T-cell (primary cell): ENCODE results near the gene TRPM3. TPM values are rescaled to one million over a fixed set of nuclear protein-coding genes. Genes with fewer than 3 reads are reported as not detected.

Experiments used
- ATAC-seq, 4 experiments: fragments of 200-7000 bp in 3 of 4; fragments of 150-1000 bp in 1 of 4; cut with Tn5 transposase; replicated peaks in 1 of 4; 1 replicate in 3 of 4; 2 replicates in 1 of 4; pipeline ENCODE4 v1.10.0; 2021; ENCODE audit warnings: moderate library complexity in 3 of 4, mild to moderate bottlenecking in 2 of 4, moderate number of reproducible peaks in 1 of 4
- CTCF ChIA-PET, 2 donors: fragments of 300-600 bp; sonication (Branson Sonifier 250); formaldehyde crosslinking; loops; one replicate each; lab custom pipeline; 2022; ENCODE audit warnings: antibody characterized with exemption in 2 of 2; lab: Charles Lee
- POLR2A ChIA-PET, 2 donors: fragments of 300-600 bp; sonication (Branson Sonifier 250); formaldehyde crosslinking; loops; one replicate each; lab custom pipeline; 2022; ENCODE audit warnings: antibody characterized with exemption in 2 of 2; lab: Charles Lee
- DNase-seq, 35 experiments: peaks; one replicate each; pipeline versions ENCODE4 v3.0.0 to v3.0.0-alpha.2; 2013 to 2023
- H3K27ac ChIP-seq: one replicate; pipeline ENCODE4 v1.5.1; 2013; ENCODE audit warnings: low read length
- H3K27me3 ChIP-seq, 2 experiments: replicated peaks in 1 of 2; 1 replicate in 1 of 2; 2 replicates in 1 of 2; pipeline versions ENCODE4 v1.6.1 to v1.7.0; 2013; ENCODE audit warnings: low read length in 1 of 2, mixed read lengths in 1 of 2; ENCODE audit not compliant: control insufficient read depth in 2 of 2, insufficient read depth in 2 of 2; ENCODE audit errors: extremely low read depth in 1 of 2
- H3K36me3 ChIP-seq, 2 donors: 1 replicate in 1 of 2; 2 replicates in 1 of 2; pipeline versions ENCODE4 v1.6.1 to v1.7.0; 2013; ENCODE audit warnings: low read length in 1 of 2; ENCODE audit not compliant: control insufficient read depth in 2 of 2, insufficient read depth in 1 of 2; ENCODE audit errors: extremely low read depth in 1 of 2
- H3K4me1 ChIP-seq, 2 experiments: 1 replicate in 1 of 2; 2 replicates in 1 of 2; pipeline versions ENCODE4 v1.6.1 to v1.7.0; 2013; ENCODE audit warnings: low read length in 2 of 2, mixed read lengths in 1 of 2; ENCODE audit not compliant: insufficient read depth in 2 of 2, control insufficient read depth in 1 of 2; ENCODE audit errors: extremely low read depth in 1 of 2
- H3K4me3 ChIP-seq, 2 donors: 1 replicate in 1 of 2; 2 replicates in 1 of 2; pipeline versions ENCODE4 v1.5.1 to v1.7.0; 2013; ENCODE audit warnings: mild to moderate bottlenecking in 2 of 2, low read length in 1 of 2, moderate library complexity in 1 of 2; ENCODE audit not compliant: control insufficient read depth in 1 of 2; ENCODE audit errors: extremely low read depth in 1 of 2
- H3K9me3 ChIP-seq: 2 replicates; pipeline ENCODE4 v1.7.0; 2013
- H3K27ac Mint-ChIP-seq, 2 donors: one replicate each; pipeline ENCODE4 v1.8.0; 2020 to 2021; ENCODE audit warnings: mild to moderate bottlenecking in 2 of 2, mixed read lengths in 2 of 2
- H3K27me3 Mint-ChIP-seq, 2 donors: one replicate each; pipeline ENCODE4 v1.8.0; 2021 to 2022; ENCODE audit warnings: mixed read lengths in 2 of 2
- H3K36me3 Mint-ChIP-seq: one replicate; pipeline ENCODE4 v1.8.0; 2021; ENCODE audit warnings: mixed read lengths
- H3K4me1 Mint-ChIP-seq, 3 donors: one replicate each; pipeline ENCODE4 v1.8.0; 2020 to 2022; ENCODE audit warnings: mixed read lengths in 3 of 3, mild to moderate bottlenecking in 1 of 3
- H3K4me3 Mint-ChIP-seq, 3 donors: one replicate each; pipeline ENCODE4 v1.8.0; 2020 to 2022; ENCODE audit warnings: mild to moderate bottlenecking in 3 of 3, mixed read lengths in 3 of 3, moderate library complexity in 3 of 3
- H3K9me3 Mint-ChIP-seq, 3 donors: one replicate each; pipeline ENCODE4 v1.8.0; 2020 to 2022; ENCODE audit warnings: mixed read lengths in 3 of 3
- WGBS: methylation state at CpG from one replicate; pipeline ENCODE4 v1.1.5; 2013; ENCODE audit warnings: missing lambda C conversion rate; ENCODE audit not compliant: insufficient coverage; 5-methylcytosine and 5-hydroxymethylcytosine counted together
- total RNA-seq, 35 experiments: library from RNA in 6 of 35; stranded (reverse) in 6 of 35; fragments of 120-200 nt in 1 of 35; gene quantifications; one replicate each; pipeline versions ENCODE4 v1.2.1 to v1.2.4 and lab custom pipeline; 2013 to 2026

Gene TRPM3
- total RNA-seq, 5 donors from 2014 or later (not counting 1 experiment from before 2014, with no cell fraction given), result not detected

GRCh38 chr9:71145179-71145578 lies 23.8 kb upstream of the TRPM3 start:
- H3K9me3 Mint-ChIP-seq, result peaks cover 5 to 8% (median 8%) of the 10 kb centered on the region in 3 donors
- ATAC-seq (no peak), DNase-seq (no peak)
- no peaks in the 10 kb centered on the region for H3K36me3 Mint-ChIP-seq
- Histone ChIP-seq H3K4me3 (no peak overlapping the region), H3K9me3 (no peaks in the 10 kb centered on the region), H3K27ac (no peak overlapping the region), H3K27me3 (no peaks in the 10 kb centered on the region), H3K4me1 (no peaks in the 10 kb centered on the region), H3K36me3 (no peaks in the 10 kb centered on the region)
- H3K27me3 Mint-ChIP-seq, result no peaks in the 10 kb centered on the region
- no CpG with 5 or more reads among the region's 1 CpG for WGBS
- POLR2A ChIA-PET, result no interaction called here
- CTCF ChIA-PET, result no interaction called here
- H3K4me3 Mint-ChIP-seq, result no peak overlapping the region
- H3K27ac Mint-ChIP-seq, result no peak overlapping the region
- no peaks in the 10 kb centered on the region for H3K4me1 Mint-ChIP-seq

GRCh38 chr9:71144495-71144894 lies 23.1 kb upstream of the TRPM3 start:
- DNase-seq, result no peak
- Histone ChIP-seq H3K9me3 (no peaks in the 10 kb centered on the region), H3K27ac (no peak overlapping the region), H3K36me3 (no peaks in the 10 kb centered on the region), H3K27me3 (no peaks in the 10 kb centered on the region), H3K4me3 (no peak overlapping the region), H3K4me1 (no peaks in the 10 kb centered on the region)
- no peak overlapping the region for H3K4me3 Mint-ChIP-seq
- no peaks in the 10 kb centered on the region for H3K27me3 Mint-ChIP-seq
- no peaks in the 10 kb centered on the region for H3K4me1 Mint-ChIP-seq
- no CpG with 5 or more reads among the region's 2 CpGs for WGBS
- ChIA-PET CTCF (interaction anchor here in 1 of 2 donors (0.5 kb wide), 1 partner anchor 41 kb away, joined by 4 read pairs; no protein-coding TSS in a partner anchor), POLR2A (no interaction called here)
- no peak for ATAC-seq
- peaks cover 5 to 8% (median 8%) of the 10 kb centered on the region in 3 donors for H3K9me3 Mint-ChIP-seq
- H3K27ac Mint-ChIP-seq, result no peak overlapping the region
- no peaks in the 10 kb centered on the region for H3K36me3 Mint-ChIP-seq

- Histone ChIP-seq H3K27ac (no peak overlapping the region), H3K4me1 (no peaks in the 10 kb centered on the region), H3K27me3 (peaks cover 0 to 2% of the 10 kb centered on the region in 2 experiments), H3K9me3 (no peaks in the 10 kb centered on the region), H3K36me3 (no peaks in the 10 kb centered on the region), H3K4me3 (no peak overlapping the region)
- POLR2A ChIA-PET, result no interaction called here
- DNase-seq (no peak), ATAC-seq (no peak)
- WGBS, result 87% methylated on average over 6 of the region's 6 CpGs
- Mint-ChIP-seq H3K27ac (no peak overlapping the region), H3K36me3 (no peaks in the 10 kb centered on the region), H3K4me3 (no peak overlapping the region), H3K27me3 (no peaks in the 10 kb centered on the region), H3K9me3 (no peaks in the 10 kb centered on the region), H3K4me1 (no peaks in the 10 kb centered on the region)
- CTCF ChIA-PET, result no interaction called here
Measured at GRCh38 chr9:71136696-71137095, 15.3 kb upstream of the TRPM3 start.

GRCh38 chr9:71131145-71131544 lies 9.7 kb upstream of the TRPM3 start:
- POLR2A ChIA-PET, result no interaction called here
- no peaks in the 10 kb centered on the region for H3K4me1 ChIP-seq
- no peaks in the 10 kb centered on the region for H3K9me3 ChIP-seq
- no peak overlapping the region for H3K27ac Mint-ChIP-seq
- no peaks in the 10 kb centered on the region for H3K9me3 Mint-ChIP-seq
- no peak overlapping the region for H3K4me3 ChIP-seq
- CTCF ChIA-PET, result no interaction called here
- no peak overlapping the region for H3K4me3 Mint-ChIP-seq
- no peak overlapping the region for H3K27ac ChIP-seq
- H3K36me3 Mint-ChIP-seq, result no peaks in the 10 kb centered on the region
- no peaks in the 10 kb centered on the region for H3K27me3 Mint-ChIP-seq
- DNase-seq (no peak), ATAC-seq (no peak)
- H3K36me3 ChIP-seq, result no peaks in the 10 kb centered on the region
- no CpG with 5 or more reads among the region's 3 CpGs for WGBS
- H3K27me3 ChIP-seq, result peaks cover 0 to 2% of the 10 kb centered on the region in 2 experiments
- H3K4me1 Mint-ChIP-seq, result no peaks in the 10 kb centered on the region

GRCh38 chr9:71130521-71130920 lies 9.1 kb upstream of the TRPM3 start:
- Mint-ChIP-seq H3K36me3 (no peaks in the 10 kb centered on the region), H3K9me3 (no peaks in the 10 kb centered on the region), H3K27me3 (no peaks in the 10 kb centered on the region), H3K4me1 (no peaks in the 10 kb centered on the region), H3K4me3 (no peak overlapping the region), H3K27ac (no peak overlapping the region)
- peaks cover 0 to 2% of the 10 kb centered on the region in 2 experiments for H3K27me3 ChIP-seq
- H3K9me3 ChIP-seq, result no peaks in the 10 kb centered on the region
- DNase-seq (no peak), ATAC-seq (no peak)
- H3K36me3 ChIP-seq, result no peaks in the 10 kb centered on the region
- no peaks in the 10 kb centered on the region for H3K4me1 ChIP-seq
- no CpG with 5 or more reads among the region's 4 CpGs for WGBS
- ChIA-PET POLR2A (no interaction called here), CTCF (no interaction called here)
- H3K27ac ChIP-seq, result no peak overlapping the region
- no peak overlapping the region for H3K4me3 ChIP-seq

- Histone ChIP-seq H3K4me1 (no peaks in the 10 kb centered on the region), H3K27me3 (peaks cover 0 to 1% of the 10 kb centered on the region in 2 experiments), H3K9me3 (no peaks in the 10 kb centered on the region), H3K36me3 (no peaks in the 10 kb centered on the region), H3K4me3 (no peak overlapping the region), H3K27ac (no peak overlapping the region)
- Mint-ChIP-seq H3K4me3 (no peak overlapping the region), H3K4me1 (no peaks in the 10 kb centered on the region), H3K9me3 (peaks cover 0 to 2% (median 0%) of the 10 kb centered on the region in 3 donors), H3K27ac (no peak overlapping the region), H3K27me3 (peaks cover 0 to under 1% of the 10 kb centered on the region in 2 donors), H3K36me3 (no peaks in the 10 kb centered on the region)
- ATAC-seq (no peak), DNase-seq (no peak)
- WGBS, result no CpG with 5 or more reads among the region's 2 CpGs
- CTCF ChIA-PET, result interaction anchor here in 1 of 2 donors (0.5 kb wide), 1 partner anchor 10 kb away, joined by 3 read pairs; no protein-coding TSS in a partner anchor
- POLR2A ChIA-PET, result no interaction called here
Measured at GRCh38 chr9:71128796-71129195, 7.4 kb upstream of the TRPM3 start.

- Mint-ChIP-seq H3K4me1 (no peaks in the 10 kb centered on the region), H3K4me3 (no peak overlapping the region), H3K27ac (no peak overlapping the region), H3K36me3 (no peaks in the 10 kb centered on the region), H3K27me3 (peaks cover 0 to 10% of the 10 kb centered on the region in 2 donors), H3K9me3 (peaks cover 0 to 2% (median 0%) of the 10 kb centered on the region in 3 donors)
- Histone ChIP-seq H3K36me3 (no peaks in the 10 kb centered on the region), H3K27me3 (no peaks in the 10 kb centered on the region), H3K9me3 (no peaks in the 10 kb centered on the region), H3K4me1 (no peaks in the 10 kb centered on the region), H3K4me3 (no peak overlapping the region), H3K27ac (no peak overlapping the region)
- no CpG with 5 or more reads among the region's 2 CpGs for WGBS
- ChIA-PET CTCF (no interaction called here), POLR2A (interaction anchor here (0.6 kb wide), 2 partner anchors 96 to 189 kb away, joined by 3 to 4 read pairs; no protein-coding TSS in a partner anchor)
- ATAC-seq (no peak), DNase-seq (no peak)
Measured at GRCh38 chr9:71127301-71127700, 5.9 kb upstream of the TRPM3 start.
